GM23338 (cell line): Measurements from ENCODE around the gene NXPE2.

Source experiments
- CTCF ChIP-seq, 2 experiments: fragments of 200-600 bp in 1 of 2; sonication (generic) in 1 of 2; conservative IDR thresholded peaks; 2 replicates each; pipeline versions ENCODE4 v1.5.1 to v1.6.1; 2016 to 2017; ENCODE audit warnings: antibody characterized with exemption in 2 of 2, low read depth in 2 of 2, mild to moderate bottlenecking in 2 of 2, moderate library complexity in 1 of 2
- EZH2 ChIP-seq: fragments of 200-600 bp; sonication (generic); IDR thresholded peaks from one replicate; pipeline ENCODE4 v1.8.0; 2017; ENCODE audit warnings: antibody characterized with exemption, mild to moderate bottlenecking, low read depth; ENCODE audit not compliant: unreplicated experiment
- EZH2phosphoT487 ChIP-seq: fragments of 200-600 bp; sonication (generic); IDR thresholded peaks from one replicate; pipeline ENCODE4 v1.8.1; 2018; ENCODE audit warnings: antibody characterized with exemption; ENCODE audit not compliant: unreplicated experiment
- JUNB ChIP-seq: IDR thresholded peaks from one replicate; pipeline ENCODE4 v1.6.1; 2016; ENCODE audit warnings: antibody characterized with exemption; ENCODE audit not compliant: unreplicated experiment
- POLR2AphosphoS5 ChIP-seq: IDR thresholded peaks from 2 replicates; pipeline ENCODE4 v1.6.1; 2016; ENCODE audit warnings: antibody characterized with exemption, low read depth
- TF ChIP-seq, protein P1 (sequence below): IDR thresholded peaks from one replicate; pipeline ENCODE4 v1.6.1; 2018; ENCODE audit warnings: antibody characterized with exemption; ENCODE audit not compliant: unreplicated experiment

DNA sequence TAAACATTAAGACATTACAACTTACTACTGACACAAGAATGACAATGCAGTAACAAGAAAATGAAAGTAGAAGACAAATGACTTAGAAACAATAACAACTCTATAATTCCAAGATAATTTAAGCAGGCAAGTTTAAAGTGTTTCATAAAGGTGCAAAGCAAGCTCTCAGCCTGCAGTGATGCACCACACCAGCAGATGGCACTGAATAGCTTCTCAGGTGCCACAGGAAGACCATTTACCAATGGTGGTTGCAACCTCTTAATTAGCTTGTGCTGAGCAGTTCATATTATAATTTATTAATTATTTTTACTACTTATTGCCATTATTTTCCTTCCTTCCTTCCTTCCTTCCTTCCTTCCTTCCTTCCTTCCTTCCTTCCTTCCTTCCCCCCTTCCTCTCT, 60.6 kb downstream of the NXPE2 start:
- TF ChIP-seq CTCF (conservative IDR thresholded peaks at IDR 0.05; ENCODE audit: low read depth in 2 of 2), result peak; percentile 85 to 88
- no peak for TF ChIP-seq POLR2AphosphoS5
- no peak for TF ChIP-seq EZH2
- TF ChIP-seq JUNB, result no peak
- TF ChIP-seq, protein P1, sequence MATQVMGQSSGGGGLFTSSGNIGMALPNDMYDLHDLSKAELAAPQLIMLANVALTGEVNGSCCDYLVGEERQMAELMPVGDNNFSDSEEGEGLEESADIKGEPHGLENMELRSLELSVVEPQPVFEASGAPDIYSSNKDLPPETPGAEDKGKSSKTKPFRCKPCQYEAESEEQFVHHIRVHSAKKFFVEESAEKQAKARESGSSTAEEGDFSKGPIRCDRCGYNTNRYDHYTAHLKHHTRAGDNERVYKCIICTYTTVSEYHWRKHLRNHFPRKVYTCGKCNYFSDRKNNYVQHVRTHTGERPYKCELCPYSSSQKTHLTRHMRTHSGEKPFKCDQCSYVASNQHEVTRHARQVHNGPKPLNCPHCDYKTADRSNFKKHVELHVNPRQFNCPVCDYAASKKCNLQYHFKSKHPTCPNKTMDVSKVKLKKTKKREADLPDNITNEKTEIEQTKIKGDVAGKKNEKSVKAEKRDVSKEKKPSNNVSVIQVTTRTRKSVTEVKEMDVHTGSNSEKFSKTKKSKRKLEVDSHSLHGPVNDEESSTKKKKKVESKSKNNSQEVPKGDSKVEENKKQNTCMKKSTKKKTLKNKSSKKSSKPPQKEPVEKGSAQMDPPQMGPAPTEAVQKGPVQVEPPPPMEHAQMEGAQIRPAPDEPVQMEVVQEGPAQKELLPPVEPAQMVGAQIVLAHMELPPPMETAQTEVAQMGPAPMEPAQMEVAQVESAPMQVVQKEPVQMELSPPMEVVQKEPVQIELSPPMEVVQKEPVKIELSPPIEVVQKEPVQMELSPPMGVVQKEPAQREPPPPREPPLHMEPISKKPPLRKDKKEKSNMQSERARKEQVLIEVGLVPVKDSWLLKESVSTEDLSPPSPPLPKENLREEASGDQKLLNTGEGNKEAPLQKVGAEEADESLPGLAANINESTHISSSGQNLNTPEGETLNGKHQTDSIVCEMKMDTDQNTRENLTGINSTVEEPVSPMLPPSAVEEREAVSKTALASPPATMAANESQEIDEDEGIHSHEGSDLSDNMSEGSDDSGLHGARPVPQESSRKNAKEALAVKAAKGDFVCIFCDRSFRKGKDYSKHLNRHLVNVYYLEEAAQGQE, result no peak
- TF ChIP-seq EZH2phosphoT487, result no peak
